ENCODE data around the gene RPS6KA2.

RPS6KA2 gene

DNA sequence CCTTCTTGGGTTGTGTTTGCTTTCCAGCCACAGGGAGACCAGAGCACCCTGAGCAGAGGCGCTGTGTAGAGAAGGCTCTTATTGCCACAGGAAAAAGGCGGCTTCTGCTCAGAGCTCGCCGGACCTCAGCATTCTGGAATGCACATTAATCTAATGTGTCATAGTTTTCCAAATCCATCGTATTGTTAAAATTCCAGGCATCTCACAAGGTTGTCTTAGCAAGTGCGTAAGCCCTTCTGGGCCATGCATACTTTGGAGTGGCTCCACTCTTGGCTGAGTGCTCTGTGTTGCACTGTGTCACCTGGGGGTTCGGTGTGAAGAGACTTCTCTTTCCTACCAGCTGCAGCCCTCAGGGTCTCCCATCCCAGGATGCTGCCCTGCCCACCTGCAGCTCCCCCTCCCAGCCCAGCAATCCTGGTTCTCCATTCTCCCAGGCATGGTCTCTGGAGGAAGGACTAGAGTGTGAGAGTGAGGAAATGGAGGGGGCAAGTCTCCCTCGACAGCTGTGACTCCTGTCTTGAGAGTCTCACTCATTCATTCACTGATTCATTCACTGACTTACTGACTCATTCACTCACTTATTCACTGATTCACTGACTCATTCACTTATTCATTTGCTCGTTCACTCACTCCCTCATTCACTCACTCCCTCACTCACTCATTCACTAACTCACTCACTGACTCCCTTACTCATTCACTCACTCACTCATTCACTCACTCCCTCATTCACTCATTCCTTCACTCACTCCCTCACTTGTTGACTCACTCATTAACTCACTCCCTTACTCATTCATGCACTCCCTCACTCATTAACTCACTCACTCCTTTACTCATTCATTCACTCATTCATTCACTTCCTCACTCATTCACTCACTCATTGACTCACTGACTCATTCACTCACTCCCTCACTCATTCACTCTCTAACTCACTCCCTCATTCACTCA lies 160.6 kb downstream of the RPS6KA2 start:
- no peak for DNase-seq (ENCODE audit: low spot score)

DNA sequence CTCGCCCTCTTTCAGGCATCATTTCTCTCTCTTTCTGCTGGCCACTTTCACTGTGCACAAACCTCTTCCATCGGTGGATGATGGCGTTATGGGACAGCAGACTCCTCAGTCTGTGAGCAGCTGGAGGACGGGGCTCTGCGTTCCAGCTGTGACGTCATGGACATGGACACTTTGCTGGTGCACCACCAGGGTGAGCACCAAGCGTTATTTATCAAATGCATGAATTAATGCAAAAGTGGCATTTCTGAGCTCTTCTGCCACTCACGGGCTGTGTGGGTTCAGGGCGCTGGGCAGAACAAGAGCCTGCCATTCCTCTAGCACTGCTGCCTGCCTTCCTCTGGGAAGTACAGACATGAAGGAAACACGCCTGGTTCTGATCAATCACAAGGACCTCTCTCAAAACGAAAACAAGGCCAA lies 161.4 kb downstream of the RPS6KA2 start:
- no peak for DNase-seq (ENCODE audit: low spot score)

DNA sequence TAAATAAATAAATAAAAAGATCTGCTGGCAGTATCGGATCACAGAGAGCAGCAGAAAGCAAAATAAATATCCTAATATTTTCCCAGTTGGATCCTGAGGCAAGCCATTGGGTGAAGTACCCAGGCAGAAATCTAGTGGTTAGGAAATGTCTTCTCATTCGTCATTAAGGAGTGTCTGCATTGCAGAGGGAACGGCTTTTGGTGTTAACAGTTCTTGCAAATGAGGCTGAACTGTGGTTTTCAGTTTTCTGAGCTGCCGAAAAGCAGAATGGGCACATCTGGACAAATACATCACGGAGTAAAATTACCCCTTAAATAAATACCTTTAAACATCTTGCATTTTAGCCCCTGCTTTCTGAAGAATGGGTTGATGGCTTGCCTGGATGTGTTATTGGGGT lies 162.1 kb downstream of the RPS6KA2 start:
- no peak for DNase-seq (ENCODE audit: low spot score)

DNA sequence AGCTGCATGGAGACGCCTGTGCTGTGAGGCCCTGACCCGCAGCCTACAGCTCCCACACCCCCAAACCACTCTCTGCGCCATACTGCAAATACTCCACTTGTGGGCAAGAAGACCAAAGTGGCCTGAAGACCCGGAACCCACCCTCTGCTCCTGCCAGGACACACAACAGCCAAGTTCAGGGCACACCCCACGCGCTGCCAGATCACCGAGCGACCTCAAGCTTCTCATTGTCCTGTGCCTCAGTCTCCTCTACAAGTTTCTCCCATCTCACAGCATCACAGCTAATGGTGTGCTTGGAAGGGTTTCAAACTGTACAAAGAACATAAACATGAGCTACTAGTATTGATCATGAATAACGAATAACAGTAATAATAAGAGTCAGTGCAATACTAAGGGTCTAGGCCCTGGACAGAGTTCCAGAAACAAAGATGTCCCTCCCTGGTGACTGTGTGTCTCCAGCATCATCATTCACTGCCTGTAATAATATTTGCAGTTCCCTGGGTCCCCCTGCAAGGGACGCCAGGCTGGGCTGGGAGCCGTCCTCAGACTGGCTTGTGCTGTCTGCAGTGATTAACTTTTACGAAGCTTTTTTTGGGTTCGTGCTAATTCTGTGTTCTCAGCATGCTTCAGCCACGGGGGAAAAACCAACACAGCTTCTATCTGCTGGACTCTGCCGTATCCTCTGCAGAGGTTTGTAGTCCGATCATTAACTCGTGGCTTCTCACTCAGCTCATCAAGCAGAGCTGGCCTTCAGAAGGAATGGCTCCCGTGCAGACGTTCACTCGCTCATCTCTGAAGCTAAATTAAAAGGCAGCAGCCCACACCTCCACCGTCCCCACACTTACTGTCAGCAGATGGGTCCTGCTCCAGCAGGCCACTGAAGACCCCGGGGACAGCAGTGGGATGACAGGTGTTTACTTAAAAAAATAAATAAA lies 162.7 kb downstream of the RPS6KA2 start:
- no peak for DNase-seq (ENCODE audit: low spot score)

DNA sequence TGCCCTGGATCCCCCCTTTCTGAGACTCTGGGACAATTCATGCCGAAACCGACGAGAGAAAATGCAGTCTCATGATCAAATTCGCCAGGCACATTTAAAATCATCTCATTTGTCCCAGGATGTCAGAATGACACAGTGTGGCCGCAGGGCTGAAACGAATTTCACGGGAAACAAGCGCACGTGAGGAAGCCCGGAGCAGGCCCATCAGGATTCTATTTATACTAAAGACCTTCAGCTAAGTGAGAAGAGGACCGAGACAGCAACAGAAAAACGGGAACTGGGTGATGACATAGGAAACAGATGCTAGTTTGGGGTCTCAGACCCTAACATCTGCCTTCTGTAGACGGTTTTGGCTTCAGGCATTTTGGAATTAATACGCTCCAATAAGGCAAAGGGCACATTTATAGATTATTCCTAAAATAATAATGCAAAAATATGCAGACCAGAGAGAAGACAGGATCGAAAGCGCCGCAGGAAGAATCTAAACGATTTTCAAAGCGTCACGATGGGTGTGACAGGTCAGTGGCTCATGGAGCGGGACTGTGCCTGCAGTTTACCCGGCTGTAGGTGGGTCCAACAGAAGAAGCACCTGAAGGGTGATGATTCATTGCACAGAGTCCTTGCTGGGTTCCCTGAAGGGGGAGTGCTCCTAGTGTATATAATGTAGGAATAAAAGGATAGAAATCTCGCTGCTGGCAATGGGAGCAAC lies 163.5 kb downstream of the RPS6KA2 start:
- no peak for DNase-seq (ENCODE audit: low spot score)

DNA sequence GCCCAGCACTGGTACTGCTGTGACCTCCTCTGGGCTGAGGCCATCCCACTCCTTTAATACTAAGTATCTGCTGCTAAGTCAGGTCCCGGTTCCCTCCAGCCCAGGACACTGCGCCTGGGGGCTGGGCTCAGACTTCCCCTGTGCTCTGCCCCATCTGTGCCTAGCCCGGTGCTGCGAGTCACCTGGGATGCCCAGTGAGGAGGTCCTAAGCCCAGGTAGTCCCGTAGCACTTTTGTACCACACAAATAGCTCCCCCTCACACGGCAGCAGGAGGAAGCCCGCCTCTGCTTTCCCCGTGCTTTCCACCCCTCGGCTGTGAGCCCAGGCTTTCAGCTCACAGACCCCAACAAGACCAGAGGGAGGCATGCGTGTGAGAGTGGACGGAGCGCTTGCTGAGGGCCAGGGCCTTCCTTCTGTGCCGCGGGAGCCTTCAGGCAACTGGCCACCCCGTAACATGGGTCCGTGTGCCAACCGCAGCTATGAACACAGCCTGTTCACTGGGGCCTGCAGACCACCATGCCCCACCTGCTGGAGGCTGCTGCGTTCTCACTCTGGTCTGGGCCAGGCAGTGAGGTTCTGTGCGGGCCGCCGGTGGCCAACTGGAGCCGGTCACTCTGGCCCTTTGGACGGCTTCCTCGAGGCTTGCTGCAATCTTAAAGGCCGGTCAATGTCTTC lies 164.5 kb downstream of the RPS6KA2 start:
- DNase-seq (ENCODE audit: low spot score) = no peak

DNA sequence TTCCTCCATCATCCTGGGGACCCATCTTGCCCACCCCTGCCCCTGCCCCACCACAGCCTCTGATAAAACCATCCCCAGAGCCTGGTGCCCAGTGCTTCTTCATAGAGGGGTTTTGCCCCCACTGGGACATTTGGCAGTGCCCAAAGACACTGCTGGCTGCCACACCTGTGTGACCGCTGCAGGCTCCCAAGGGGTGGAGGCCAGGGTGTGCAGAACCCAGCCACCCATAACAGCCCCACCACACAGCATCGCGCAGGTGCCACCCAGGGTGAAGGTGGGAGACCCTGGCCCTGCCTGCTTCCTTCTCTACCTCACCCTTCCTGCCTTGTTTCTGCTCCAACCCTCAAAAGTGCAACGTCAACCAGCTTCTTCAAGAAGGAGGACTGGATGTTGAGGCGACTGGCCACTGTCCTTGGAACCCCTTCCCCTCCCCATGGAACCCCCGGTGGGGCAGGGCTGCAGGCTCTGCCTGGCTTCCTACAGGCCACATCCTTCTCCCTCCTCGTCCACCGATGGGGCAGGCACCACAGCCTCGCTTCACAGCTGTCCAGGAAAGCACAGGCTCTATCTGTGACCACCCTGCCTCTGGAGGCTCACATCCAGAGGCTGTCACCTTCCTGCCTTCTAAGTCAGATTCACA lies 165.1 kb downstream of the RPS6KA2 start:
- DNase-seq (ENCODE audit: low spot score) = no peak

DNA sequence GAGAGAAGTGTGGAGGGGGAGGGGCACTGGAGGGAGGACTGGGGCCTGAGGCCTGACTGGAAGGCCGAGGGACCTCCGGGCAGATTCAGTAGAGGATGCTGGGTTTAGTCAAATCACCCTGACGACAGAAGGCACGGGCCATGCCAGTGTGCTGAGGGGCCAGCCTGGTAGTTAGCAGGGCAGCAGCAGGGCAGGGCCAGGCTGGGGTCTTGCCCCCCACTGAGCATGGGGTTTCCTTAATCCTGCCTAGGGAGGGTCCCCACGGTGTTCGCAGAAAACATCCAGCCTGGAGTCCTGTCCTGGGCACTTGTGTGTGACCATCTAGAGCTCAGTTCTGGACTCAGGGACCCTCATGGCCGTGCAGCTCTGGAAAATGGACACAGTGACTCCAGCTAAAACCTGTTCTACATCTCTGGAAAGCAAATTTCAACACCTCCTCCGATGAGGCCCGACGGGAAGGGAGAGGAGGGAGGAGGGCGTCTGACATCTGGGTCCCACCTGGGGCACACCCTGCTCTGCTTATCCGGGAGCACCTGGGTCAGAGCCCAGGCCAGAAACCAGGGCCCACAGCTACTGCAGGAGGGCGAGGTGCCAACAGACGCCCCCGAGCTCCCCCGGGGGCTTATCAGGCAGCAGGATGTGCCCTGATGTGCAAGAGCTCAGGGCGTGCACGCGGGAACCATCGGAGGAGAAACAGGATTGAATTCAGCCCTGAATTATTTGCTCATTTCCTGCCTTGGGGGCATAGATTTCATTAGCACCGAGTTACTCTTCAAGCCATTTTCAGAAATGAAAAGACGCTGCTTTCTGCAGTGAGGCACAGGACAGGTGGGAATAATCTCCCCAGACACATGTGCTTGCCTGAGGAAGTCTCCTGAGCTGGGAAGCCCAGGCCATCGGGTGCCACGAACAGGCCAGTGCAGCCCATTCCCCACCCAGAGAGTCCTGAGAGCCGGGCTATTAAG lies 166.3 kb downstream of the RPS6KA2 start:
- DNase-seq (ENCODE audit: low spot score) = no peak

DNA sequence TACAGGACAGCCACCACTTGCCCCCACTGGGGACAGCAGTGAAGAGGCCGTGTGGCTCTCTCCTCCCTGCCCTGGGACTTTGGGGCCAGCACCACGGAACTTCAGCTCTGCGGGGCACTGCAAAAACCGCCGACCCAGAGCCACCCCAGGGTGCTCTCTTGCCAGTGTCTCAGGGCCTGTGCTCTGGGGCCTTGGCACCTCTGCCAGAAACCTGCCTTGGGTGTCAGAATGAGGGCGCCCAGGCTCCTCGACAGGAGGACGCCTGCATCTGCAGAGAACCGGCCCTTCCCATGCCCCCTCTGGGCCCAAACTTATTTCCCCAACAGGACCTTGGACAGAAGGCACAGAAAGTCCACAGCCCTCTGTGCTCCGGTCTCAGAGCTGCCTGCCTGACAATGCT lies 167.1 kb downstream of the RPS6KA2 start:
- no peak for DNase-seq (ENCODE audit: low spot score)

DNA sequence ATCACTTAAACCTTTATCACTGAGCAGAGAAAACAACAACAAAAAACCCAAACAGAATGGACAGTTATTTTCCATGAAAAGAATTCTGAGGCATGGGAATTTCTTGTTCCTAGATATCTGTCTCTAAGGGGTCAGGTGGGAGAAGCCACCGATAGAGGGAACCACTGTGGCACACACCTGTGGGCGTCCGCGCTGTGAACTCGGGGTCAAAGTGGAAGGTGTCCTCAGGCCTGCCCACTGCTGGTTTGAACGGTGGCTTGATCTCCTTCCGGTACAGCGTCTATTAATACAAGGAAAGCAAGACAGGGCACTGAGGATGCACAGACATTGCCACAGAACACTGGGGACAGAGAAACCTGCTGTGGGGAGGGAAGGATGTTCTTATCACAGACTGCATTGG lies 167.8 kb downstream of the RPS6KA2 start:
- no peak for DNase-seq (ENCODE audit: low spot score)

DNA sequence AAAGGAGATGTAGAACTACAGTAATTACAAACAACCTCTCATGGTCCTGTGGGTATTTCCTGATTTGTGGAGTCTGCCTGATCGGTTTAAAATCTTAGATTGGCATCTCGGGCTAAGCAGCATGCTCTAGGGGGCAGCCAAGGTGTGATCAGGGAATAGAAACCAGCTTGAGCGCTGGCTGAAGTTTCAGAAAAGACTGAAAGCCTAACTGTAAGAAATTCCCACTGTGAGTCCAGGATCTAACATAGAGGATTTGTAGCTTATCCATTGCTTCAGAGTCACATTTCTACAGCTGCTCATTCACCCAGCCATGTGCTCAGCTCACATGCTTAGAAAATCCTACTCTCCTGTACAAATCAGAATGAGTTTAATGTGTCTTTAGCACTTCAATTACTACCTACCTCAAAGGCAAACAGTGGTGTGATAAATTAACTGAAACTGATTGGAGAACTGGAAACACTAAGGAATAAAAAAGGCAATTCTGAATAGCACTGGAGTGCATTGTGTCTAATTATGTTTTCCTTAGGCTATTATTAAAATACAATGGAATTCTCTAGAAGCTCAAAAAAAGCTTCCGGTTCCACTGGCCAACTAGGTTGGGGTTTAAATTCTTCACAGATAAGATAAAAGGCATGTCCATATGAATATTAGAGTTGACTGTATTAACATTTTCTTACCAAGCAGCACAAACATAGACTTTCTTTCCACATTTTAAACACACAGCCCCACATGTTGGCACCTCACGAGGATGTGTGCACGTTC lies 170.5 kb downstream of the RPS6KA2 start:
- DNase-seq (ENCODE audit: low spot score) = no peak

DNA sequence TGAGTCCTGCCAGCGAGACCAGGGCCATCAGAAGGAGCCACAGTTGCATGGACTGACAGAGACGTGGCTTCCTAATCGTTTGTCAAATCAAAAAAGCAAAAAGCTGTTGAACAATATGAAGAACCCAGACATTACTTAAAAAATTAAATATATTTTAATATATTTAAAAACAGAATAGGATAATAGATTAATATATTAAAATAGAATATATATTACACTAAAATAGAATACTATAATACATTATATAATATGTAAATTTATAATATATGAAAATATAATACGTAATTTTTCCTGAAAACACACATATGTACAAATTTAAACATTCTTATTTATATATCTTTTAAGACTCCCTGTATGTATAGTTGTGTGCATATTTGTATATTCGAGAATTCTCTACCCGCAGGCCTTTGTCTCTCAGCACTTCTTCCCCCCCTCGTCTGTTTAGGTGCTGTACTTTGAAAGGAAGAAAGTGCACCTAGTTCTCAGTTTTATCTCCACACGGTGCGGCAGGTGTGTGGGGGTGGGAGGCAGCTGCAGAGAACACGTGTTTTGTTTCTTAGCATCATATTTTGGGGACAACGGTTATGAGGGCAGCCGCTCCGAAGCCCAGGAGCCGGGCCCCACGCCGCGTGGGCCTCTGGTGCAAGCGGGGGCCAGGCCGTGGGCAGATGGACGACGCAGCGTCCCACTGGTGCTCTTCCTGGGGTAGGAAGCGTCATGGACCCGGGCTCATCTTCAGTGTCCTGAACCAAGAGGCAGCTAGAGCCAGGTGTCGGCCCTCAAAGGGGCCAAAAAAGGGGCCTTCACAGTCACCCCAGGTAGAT lies 172.1 kb downstream of the RPS6KA2 start:
- DNase-seq (ENCODE audit: low spot score) = no peak

DNA sequence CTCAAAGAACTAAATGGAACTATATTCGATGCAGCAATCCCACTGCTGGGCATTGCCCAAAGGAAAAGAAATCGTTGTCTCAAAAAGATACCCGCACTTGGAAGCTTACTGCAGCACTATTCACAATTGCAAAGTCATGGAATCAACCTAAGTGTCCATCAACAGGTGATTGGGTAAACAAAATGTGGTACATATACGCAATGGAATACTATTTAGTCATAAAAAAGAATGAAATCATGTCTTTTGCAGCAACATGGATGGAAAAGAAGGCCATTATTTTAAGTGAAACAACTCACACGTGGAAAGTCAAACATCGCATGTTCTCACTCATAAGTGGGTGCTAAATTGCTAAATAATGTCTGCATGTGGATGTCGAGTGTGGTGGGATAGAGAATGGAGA lies 173.4 kb downstream of the RPS6KA2 start:
- DNase-seq (ENCODE audit: low spot score) = no peak

DNA sequence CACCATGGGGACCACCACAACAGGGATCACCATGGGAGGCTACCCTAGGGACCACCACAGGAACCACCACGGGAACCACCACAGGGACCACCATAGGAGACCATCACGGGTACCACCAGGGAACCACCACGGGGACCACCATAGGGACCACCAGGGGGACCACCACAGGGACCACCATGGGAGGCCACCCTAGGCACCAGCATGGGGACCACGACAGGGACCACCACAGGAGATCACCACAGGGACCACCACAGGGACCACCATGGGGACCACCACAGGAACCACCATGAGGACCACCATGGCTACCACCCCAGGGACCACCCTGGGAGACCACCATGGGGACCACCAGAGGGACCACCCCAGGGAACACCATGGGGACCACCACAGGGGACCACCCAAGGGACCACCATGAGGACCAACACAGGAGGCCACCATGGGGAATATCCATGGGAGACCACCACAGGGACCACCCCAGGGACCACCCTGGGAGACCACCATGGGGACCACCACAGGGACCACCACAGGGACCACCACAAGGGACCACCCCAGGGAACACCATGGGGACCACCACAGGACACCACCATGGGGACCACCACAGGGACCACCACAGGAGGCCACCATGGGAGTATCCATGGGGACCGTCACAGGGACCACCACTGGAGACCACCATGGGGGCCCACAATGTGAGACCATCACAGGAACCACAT lies 176.7 kb downstream of the RPS6KA2 start:
- no peak for DNase-seq (ENCODE audit: low spot score)

DNA sequence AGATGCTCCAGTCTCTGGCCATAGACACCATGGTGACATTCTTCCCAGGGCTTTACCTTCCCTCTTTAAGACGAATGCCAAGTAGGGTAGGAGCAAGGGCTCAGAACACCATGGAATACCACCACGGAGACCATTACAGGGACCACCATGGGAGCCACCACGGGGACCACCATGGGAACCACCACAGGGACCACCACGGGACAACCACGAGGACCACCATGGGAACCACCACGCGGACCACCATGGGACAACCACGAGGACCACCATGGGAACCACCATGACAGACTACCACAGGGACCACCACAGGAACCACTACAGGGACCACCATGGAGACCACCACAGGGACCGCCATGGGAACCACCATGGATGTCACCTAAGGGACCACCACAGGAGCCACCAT lies 177.4 kb downstream of the RPS6KA2 start:
- no peak for DNase-seq (ENCODE audit: low spot score)

DNA sequence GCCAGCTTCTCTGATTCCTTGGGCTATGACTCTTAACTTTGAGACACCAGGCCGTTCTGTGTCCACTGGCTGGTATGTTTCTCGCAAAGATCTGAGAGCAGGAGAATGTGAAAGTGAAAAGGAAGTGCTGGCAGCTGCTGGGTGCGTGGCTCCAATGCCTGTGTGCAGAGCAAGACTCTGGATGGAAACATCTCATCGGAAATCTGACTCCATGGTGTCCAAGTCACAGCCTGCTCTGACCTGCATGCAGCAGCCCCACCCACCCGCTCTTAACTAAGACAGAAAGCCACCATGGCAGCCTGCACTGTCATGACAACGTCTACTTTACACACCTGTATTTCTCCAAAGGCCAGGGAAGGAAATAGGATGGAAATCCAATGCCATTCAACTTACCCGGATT lies 178.0 kb downstream of the RPS6KA2 start:
- no peak for DNase-seq (ENCODE audit: low spot score)

DNA sequence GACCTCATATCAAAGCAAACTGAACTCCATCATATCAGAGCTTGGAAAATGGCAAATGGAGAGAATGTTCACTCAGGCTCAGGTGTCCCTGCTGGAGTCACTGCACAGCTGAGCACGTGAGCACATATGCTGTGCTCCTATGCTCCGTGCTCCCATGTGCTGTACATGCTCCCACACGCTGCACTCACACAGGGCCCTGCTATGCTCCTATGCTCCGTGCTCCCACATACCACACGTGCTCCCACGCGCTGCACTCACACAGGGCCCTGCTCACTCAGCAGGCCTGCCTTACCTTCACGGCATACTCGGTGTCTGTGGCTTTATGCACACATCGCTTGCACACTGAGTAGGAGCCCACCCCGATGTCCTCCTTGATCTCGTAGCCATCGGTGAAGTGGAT lies 178.6 kb downstream of the RPS6KA2 start:
- no peak for DNase-seq (ENCODE audit: low spot score)
